GM12878 (cell line): ENCODE measurements around the gene THSD4. TPM values are rescaled to one million over a fixed set of nuclear protein-coding genes. Genes with fewer than 3 reads are reported as not detected.

Experiments used
- ATAC-seq: fragments of 200-7000 bp; cut with Tn5 transposase; 3 replicates; pipeline ENCODE4 v1.9.1; 2020; ENCODE audit warnings: mild to moderate bottlenecking, moderate library complexity
- BruUV-seq: library from RNA; stranded (reverse); fragments of 400-500 nt; replicated peaks from 2 replicates; lab custom pipeline; 2021; lab: Mats Ljungman, UMichigan
- CTCF ChIA-PET: fragments of 300-600 bp; sonication (Branson Sonifier 250); formaldehyde crosslinking; extraction: SDS; loops from one replicate; lab custom pipeline; 2021; ENCODE audit warnings: inconsistent platforms; lab: Yijun Ruan, JAX
- POLR2A ChIA-PET: fragments of 350-600 bp; formaldehyde crosslinking; extraction: SDS; loops from one replicate; lab custom pipeline; 2021; ENCODE audit warnings: inconsistent platforms; lab: Charles Lee
- RAD21 ChIA-PET: fragments of 300-600 bp; sonication (Branson Sonifier 250); formaldehyde crosslinking; loops from one replicate; lab custom pipeline; 2023; ENCODE audit warnings: antibody characterized with exemption; ENCODE audit not compliant: unreplicated experiment; lab: Charles Lee
- SMC1A ChIA-PET: fragments of 300-600 bp; sonication (Branson Sonifier 250); formaldehyde crosslinking; loops from one replicate; lab custom pipeline; 2023; ENCODE audit not compliant: unreplicated experiment, uncharacterized antibody; lab: Charles Lee
- DNase-seq: peaks from one replicate; pipeline ENCODE4 v3.0.0-alpha.2; 2011; ENCODE audit warnings: low read depth, low spot score
- FAIRE-seq: peaks from 3 replicates; lab custom pipeline; 2011; peaks lifted over from hg19 to GRCh38; lab: Jason Lieb, UNC
- H2AFZ ChIP-seq: 2 replicates; pipeline ENCODE4 v1.6.0; 2011; ENCODE audit warnings: low read depth, low read length, control low read depth; ENCODE audit not compliant: control insufficient read depth
- H3K27ac ChIP-seq: 2 replicates; pipeline ENCODE4 v1.5.1; 2011; ENCODE audit warnings: control low read depth; ENCODE audit not compliant: control insufficient read depth, insufficient read depth
- H3K27me3 ChIP-seq, 2 experiments: replicated peaks in 1 of 2; 2 replicates each; pipeline versions ENCODE4 v1.6.0 to v1.6.1; 2011; ENCODE audit warnings: low read length in 1 of 2; ENCODE audit not compliant: control insufficient read depth in 2 of 2, insufficient read depth in 2 of 2
- H3K36me3 ChIP-seq, 2 experiments: 2 replicates each; pipeline ENCODE4 v1.5.1; 2011; ENCODE audit warnings: low read length in 1 of 2; ENCODE audit not compliant: control insufficient read depth in 2 of 2, insufficient read depth in 2 of 2
- H3K4me1 ChIP-seq: 2 replicates; pipeline ENCODE4 v1.6.1; 2011; ENCODE audit warnings: mild to moderate bottlenecking, low read length, moderate library complexity, mixed read lengths; ENCODE audit not compliant: control insufficient read depth, insufficient read depth
- H3K4me2 ChIP-seq: 2 replicates; pipeline ENCODE4 v1.6.0; 2011; ENCODE audit warnings: control low read depth; ENCODE audit not compliant: control insufficient read depth, insufficient read depth
- H3K4me3 ChIP-seq: fragments of 200-600 bp; sonication (generic); 2 replicates; pipeline ENCODE4 v1.5.1; 2016
- H3K79me2 ChIP-seq: 2 replicates; pipeline ENCODE4 v1.6.0; 2011; ENCODE audit warnings: low read length; ENCODE audit not compliant: control insufficient read depth, insufficient read depth
- H3K9ac ChIP-seq: 2 replicates; pipeline ENCODE4 v1.8.0; 2011; ENCODE audit warnings: low read length, control low read depth, mixed read lengths; ENCODE audit not compliant: control insufficient read depth, insufficient read depth
- H3K9me3 ChIP-seq: replicated peaks from 3 replicates; pipeline ENCODE4 v1.5.1; 2011; ENCODE audit warnings: mild to moderate bottlenecking, low read length; ENCODE audit not compliant: control insufficient read depth, insufficient read depth
- H4K20me1 ChIP-seq: 2 replicates; pipeline ENCODE4 v1.6.0; 2011; ENCODE audit not compliant: control insufficient read depth, insufficient read depth
- ASH2L ChIP-seq: fragments of 300-600, 200-600 bp; sonication (generic); IDR thresholded peaks from 2 replicates; pipeline ENCODE4 v1.6.1; 2017; ENCODE audit warnings: low read depth, mild to moderate bottlenecking, borderline replicate concordance
- CHD1 ChIP-seq: IDR thresholded peaks from 2 replicates; pipeline ENCODE4 v1.6.1; 2012; ENCODE audit warnings: low read depth, low read length, improper control_type of control experiment
- CUX1 ChIP-seq: IDR thresholded peaks from 2 replicates; pipeline ENCODE4 v1.6.1; 2012; ENCODE audit warnings: improper control_type of control experiment, low read depth, low read length; ENCODE audit not compliant: insufficient replicate concordance
- GATAD2B ChIP-seq: fragments of 450-650 bp; conservative IDR thresholded peaks from 2 replicates; pipeline ENCODE4 v1.6.1; 2017; ENCODE audit warnings: low read depth, mild to moderate bottlenecking, moderate library complexity
- HDGF ChIP-seq: fragments of 450-650 bp; IDR thresholded peaks from 2 replicates; pipeline ENCODE4 v1.6.1; 2016; ENCODE audit warnings: antibody characterized with exemption
- MTA3 ChIP-seq: IDR thresholded peaks from 2 replicates; pipeline ENCODE4 v1.6.1; 2012; ENCODE audit warnings: low read length, inconsistent platforms, borderline replicate concordance
- NKRF ChIP-seq: fragments of 450-650 bp; conservative IDR thresholded peaks from 2 replicates; pipeline ENCODE4 v1.6.1; 2017; ENCODE audit warnings: mild to moderate bottlenecking, moderate library complexity
- NR2F1 ChIP-seq: fragments of 450-650 bp; conservative IDR thresholded peaks from 2 replicates; pipeline ENCODE4 v1.6.1; 2017; ENCODE audit warnings: mild to moderate bottlenecking
- POLR2AphosphoS2 ChIP-seq: IDR thresholded peaks from 2 replicates; pipeline ENCODE4 v1.6.1; 2011; ENCODE audit warnings: low read depth, mild to moderate bottlenecking, low read length, improper control_type of control experiment, moderate library complexity
- RAD51 ChIP-seq: fragments of 450-650 bp; IDR thresholded peaks from 2 replicates; pipeline ENCODE4 v1.6.1; 2016; ENCODE audit warnings: moderate library complexity, mild to moderate bottlenecking, inconsistent platforms
- RB1 ChIP-seq: fragments of 450-650 bp; formaldehyde crosslinking; IDR thresholded peaks from 2 replicates; pipeline ENCODE4 v1.6.1; 2017; ENCODE audit warnings: mild to moderate bottlenecking, borderline replicate concordance
- SMAD1 ChIP-seq: fragments of 450-650 bp; IDR thresholded peaks from 2 replicates; pipeline ENCODE4 v1.6.1; 2018; ENCODE audit warnings: mild to moderate bottlenecking, low read depth; ENCODE audit not compliant: partially characterized antibody
- ZBTB4 ChIP-seq: fragments of 450-650 bp; formaldehyde crosslinking; IDR thresholded peaks from 2 replicates; pipeline ENCODE4 v1.4.0; 2022; ENCODE audit warnings: mild to moderate bottlenecking, moderate library complexity
- ZZZ3 ChIP-seq: IDR thresholded peaks from 2 replicates; pipeline ENCODE4 v1.6.1; 2011; ENCODE audit warnings: low read depth; ENCODE audit not compliant: control insufficient read depth, insufficient read length
- WGBS: methylation state at CpG from one replicate; pipeline ENCODE4 v1.1.6; 2016; ENCODE audit warnings: low lambda C conversion rate; ENCODE audit not compliant: insufficient replicate concordance, insufficient coverage; ENCODE audit errors: missing lambda C conversion rate; 5-methylcytosine and 5-hydroxymethylcytosine counted together
- in situ Hi-C: fragments of 300-500 bp; cut with MboI; formaldehyde crosslinking; loops from 9 replicates; pipeline ENCODE4 v1.14.3; 2018; ENCODE audit warnings: mixed read lengths
- intact Hi-C: fragments of 100-400 bp; cut with micrococcal nuclease; formaldehyde crosslinking; loops from one replicate; pipeline ENCODE4 v1.14.2; 2022; ENCODE audit not compliant: unreplicated experiment
- polyA plus RNA-seq, 11 experiments: library from polyadenylated mRNA; depleted of rRNA in 4 of 11; unstranded in 6 of 11; stranded (reverse) in 5 of 11; fragments of >200 nt; fragmentation: Nextera tagmentation in 4 of 11; fragmentation: Illumina TruSeq in 1 of 11; extraction: Ambion mirVana in 4 of 11; extraction: Trizol in 1 of 11; gene quantifications; 1 replicate in 1 of 11; 2 replicates in 10 of 11; pipeline versions ENCODE4 v1.2.1 to v1.2.3, GENCODE V29; 2011 to 2016; ENCODE audit warnings: inconsistent platforms in 2 of 11, missing spikeins in 2 of 11, low read depth in 1 of 11
- total RNA-seq, 4 experiments: library from RNA; depleted of rRNA in 3 of 4; stranded (reverse); fragments of >200 nt in 3 of 4; fragmentation: Illumina TruSeq in 1 of 4; extraction: Trizol in 1 of 4; gene quantifications; 2 replicates each; pipeline versions ENCODE4 v1.2.1 to v1.2.3, GENCODE V29; 2013 to 2021

Gene THSD4
- total and polyA plus RNA-seq, 10 of the 15 experiments (the other 5 are each of a cell fraction or from before 2014, with no cell fraction given): 0.04 to 0.13 (median 0.05) TPM; not detected in 7

- TF ChIP-seq CUX1 (no peak), NKRF (no peak)
These were observed 592.8 kb downstream of the THSD4 start (continued) for GRCh38 chr15:71708051-71708429.

- ATAC-seq (no peak), FAIRE-seq (no peak), DNase-seq (no peak)
- H3K27me3 ChIP-seq: 0 out of 4 replicates have a peak, but pooled peaks cover 0 to 1% of the 10 kb centered on the region in 2 experiments
- 48% methylated on average over 11 of the region's 11 CpGs for WGBS
- H3K36me3 ChIP-seq: no peaks in the 10 kb centered on the region
- intact Hi-C loops: no loop called here
- in situ Hi-C loops: no loop called here
- no peaks in the 10 kb centered on the region for H3K9me3 ChIP-seq
- no peak overlapping the region for H3K9ac ChIP-seq
- H3K4me1 ChIP-seq: no peaks in the 10 kb centered on the region
- ChIA-PET RAD21 (no interaction called here), SMC1A (no interaction called here), CTCF (no interaction called here), POLR2A (no interaction called here)
- no peak overlapping the region for H3K4me3 ChIP-seq
- H3K79me2 ChIP-seq: no peaks in the 10 kb centered on the region
- no TSS peak for BruUV-seq
- H4K20me1 ChIP-seq: no peaks in the 10 kb centered on the region
- H3K4me2 ChIP-seq: no peak overlapping the region
- H3K27ac ChIP-seq: no peak overlapping the region
- no peak overlapping the region for H2AFZ ChIP-seq
- TF ChIP-seq HDGF (no peak), SMAD1 (no peak), ZBTB4 (CRISPR knock-in tag) (no peak), GATAD2B (no peak), MTA3 (no peak), POLR2AphosphoS2 (no peak), RAD51 (no peak), RB1 (no peak), CHD1 (no peak), ZZZ3 (no peak), ASH2L (no peak), NR2F1 (no peak)
These were observed 593.5 kb downstream of the THSD4 start for GRCh38 chr15:71708741-71709140.
